ENCODE results near the gene SULF2. TPM values are rescaled to one million over a fixed set of nuclear protein-coding genes. Genes with fewer than 3 reads are reported as not detected.

The SULF2 gene
- total RNA-seq, 2 donors from 2014 or later, result 75.7 to 146 TPM

DNA sequence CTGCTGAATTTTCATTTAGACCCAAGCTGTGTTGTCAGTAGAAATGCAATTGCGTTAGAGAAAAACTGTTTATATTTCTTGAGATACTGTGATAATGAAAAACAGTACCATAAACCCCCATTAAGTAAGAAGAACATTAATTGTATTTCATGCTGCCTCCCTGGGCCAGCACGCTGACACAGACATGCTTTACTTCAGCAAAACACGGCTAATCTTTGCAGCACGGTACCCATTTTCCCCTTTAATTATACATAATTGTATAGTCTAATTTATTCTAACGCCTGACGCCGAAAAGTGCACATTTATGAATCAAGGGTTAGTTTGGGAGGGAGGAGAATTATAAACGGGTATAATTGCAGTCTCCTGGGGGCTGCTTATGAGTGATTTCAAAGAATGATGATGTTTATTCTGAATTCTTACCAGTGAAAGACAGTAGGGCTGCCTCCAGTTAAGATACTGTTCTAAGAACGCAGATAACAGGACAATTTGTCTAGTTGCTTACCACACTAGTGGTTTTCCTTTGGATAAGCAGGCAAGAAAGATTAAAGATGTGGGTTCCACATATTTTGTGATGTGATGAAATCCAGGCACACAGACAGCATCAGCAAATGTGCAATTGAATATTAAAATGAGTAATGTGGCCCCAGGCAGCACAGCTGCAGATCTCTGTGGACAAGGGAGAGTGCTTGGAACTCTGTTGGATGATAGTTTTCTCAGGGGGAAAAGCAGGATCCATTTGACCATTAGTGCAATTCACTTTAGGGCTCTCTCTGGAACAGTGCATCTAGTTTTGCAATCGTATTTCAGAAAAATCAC, 4.7 kb upstream of the SULF2 start:
- Mint-ChIP-seq H3K9me3 (no peaks in the 10 kb centered on the region), H3K27me3 (ENCODE audit: insufficient read depth) (peaks cover 1% of the 10 kb centered on the region), H3K4me3 (no peak overlapping the region), H3K27ac (no peak overlapping the region), H3K4me1 (peaks cover 18% of the 10 kb centered on the region), H3K36me3 (ENCODE audit: low read depth) (no peaks in the 10 kb centered on the region)
- Histone ChIP-seq H3K4me1 (ENCODE audit: control insufficient read depth, insufficient read depth, low read length) (peaks cover 14% of the 10 kb centered on the region), H3K4me3 (ENCODE audit: low read length) (no peak overlapping the region), H3K36me3 (ENCODE audit: control insufficient read depth, insufficient read depth, low read length) (no peaks in the 10 kb centered on the region), H3K27ac (ENCODE audit: low read depth, low read length) (no peak overlapping the region), H3K27me3 (ENCODE audit: control insufficient read depth, insufficient read depth, low read length, poor library complexity, severe bottlenecking) (no peaks in the 10 kb centered on the region), H3K9me3 (ENCODE audit: control insufficient read depth, low read length) (no peaks in the 10 kb centered on the region), H3K9ac (ENCODE audit: extremely low read depth, low read length, poor library complexity, severe bottlenecking) (no peak overlapping the region)
- TF ChIP-seq CTCF (conservative IDR thresholded peaks at IDR 0.05), result no peak
- DNase-seq, result no peak
- WGBS, 2 experiments (ENCODE audit: insufficient coverage in 1 of 2, insufficient read length in 1 of 2), result 81 to 90% methylated on average over 3 to 9 of the region's 10 CpGs

GRCh38 chr20:47789081-47789763, 3.9 kb upstream of the SULF2 start:
- H3K27ac ChIP-seq (ENCODE audit: low read depth, low read length), result no peak overlapping the region
- H3K36me3 Mint-ChIP-seq (ENCODE audit: low read depth), result no peaks in the 10 kb centered on the region
- no peaks in the 10 kb centered on the region for H3K9me3 ChIP-seq (ENCODE audit: control insufficient read depth, low read length)
- no peak overlapping the region for H3K27ac Mint-ChIP-seq
- no peak for DNase-seq
- no peak for TF ChIP-seq CTCF (conservative IDR thresholded peaks at IDR 0.05)
- no peak overlapping the region for H3K4me3 Mint-ChIP-seq
- WGBS, 2 experiments (ENCODE audit: insufficient coverage in 1 of 2, insufficient read length in 1 of 2), result 81 to 89% methylated on average over 11 to 12 of the region's 12 CpGs
- H3K9ac ChIP-seq (ENCODE audit: extremely low read depth, low read length, poor library complexity, severe bottlenecking), result no peak overlapping the region
- no peaks in the 10 kb centered on the region for H3K36me3 ChIP-seq (ENCODE audit: control insufficient read depth, insufficient read depth, low read length)
- H3K4me1 ChIP-seq (ENCODE audit: control insufficient read depth, insufficient read depth, low read length), result peaks cover 14% of the 10 kb centered on the region
- H3K9me3 Mint-ChIP-seq, result no peaks in the 10 kb centered on the region
- peaks cover 20% of the 10 kb centered on the region for H3K4me1 Mint-ChIP-seq
- H3K27me3 Mint-ChIP-seq (ENCODE audit: insufficient read depth), result peaks cover 5% of the 10 kb centered on the region
- H3K27me3 ChIP-seq (ENCODE audit: control insufficient read depth, insufficient read depth, low read length, poor library complexity, severe bottlenecking), result no peaks in the 10 kb centered on the region
- no peak overlapping the region for H3K4me3 ChIP-seq (ENCODE audit: low read length)

DNA sequence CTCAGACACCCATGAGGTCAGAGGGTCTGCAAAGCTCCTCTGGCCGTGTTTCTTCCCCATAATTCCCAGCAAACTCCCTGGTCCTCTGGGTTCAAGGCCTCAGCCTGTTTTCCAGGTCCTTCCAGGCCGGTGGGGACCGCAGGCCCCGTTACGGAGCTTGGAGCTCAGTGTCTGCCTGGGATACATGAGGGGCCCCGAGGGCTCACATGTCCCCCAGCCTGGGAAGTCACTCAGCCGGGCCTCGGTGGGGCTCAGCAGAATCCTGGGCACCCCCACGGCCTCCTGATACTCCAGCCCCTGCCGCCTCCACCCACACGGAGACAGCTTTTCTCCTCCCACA, 3.4 kb upstream of the SULF2 start:
- 83 to 91% methylated on average over 8 to 11 of the region's 11 CpGs for WGBS, 2 experiments (ENCODE audit: insufficient coverage in 1 of 2, insufficient read length in 1 of 2)
- no peaks in the 10 kb centered on the region for H3K27me3 ChIP-seq (ENCODE audit: control insufficient read depth, insufficient read depth, low read length, poor library complexity, severe bottlenecking)
- DNase-seq, result no peak
- H3K36me3 ChIP-seq (ENCODE audit: control insufficient read depth, insufficient read depth, low read length), result no peaks in the 10 kb centered on the region
- peaks cover 26% of the 10 kb centered on the region for H3K4me1 Mint-ChIP-seq
- H3K4me3 Mint-ChIP-seq, result no peak overlapping the region
- H3K4me1 ChIP-seq (ENCODE audit: control insufficient read depth, insufficient read depth, low read length), result peaks cover 14% of the 10 kb centered on the region
- H3K9ac ChIP-seq (ENCODE audit: extremely low read depth, low read length, poor library complexity, severe bottlenecking), result no peak overlapping the region
- H3K27ac ChIP-seq (ENCODE audit: low read depth, low read length), result no peak overlapping the region
- H3K9me3 Mint-ChIP-seq, result no peaks in the 10 kb centered on the region
- no peaks in the 10 kb centered on the region for H3K36me3 Mint-ChIP-seq (ENCODE audit: low read depth)
- TF ChIP-seq CTCF (conservative IDR thresholded peaks at IDR 0.05), result no peak
- H3K9me3 ChIP-seq (ENCODE audit: control insufficient read depth, low read length), result no peaks in the 10 kb centered on the region
- peaks cover 10% of the 10 kb centered on the region for H3K27me3 Mint-ChIP-seq (ENCODE audit: insufficient read depth)
- no peak overlapping the region for H3K4me3 ChIP-seq (ENCODE audit: low read length)
- H3K27ac Mint-ChIP-seq, result no peak overlapping the region

All from endodermal cell (in vitro differentiated cells).